Hepatocyte (in vitro differentiated cells): ENCODE data around the gene DDIT4L. TPM values are rescaled to one million over a fixed set of nuclear protein-coding genes. Genes with fewer than 3 reads are reported as not detected.

Experiments
- DNase-seq: peaks from one replicate; pipeline ENCODE4 v3.0.0-alpha.2; 2016; ENCODE audit warnings: low spot score
- H2AFZ ChIP-seq: fragments of 200-600 bp; sonication (generic); 2 replicates; pipeline ENCODE4 v1.6.0; 2016; ENCODE audit warnings: antibody characterized with exemption, mild to moderate bottlenecking
- H3K27ac ChIP-seq: fragments of 200-600 bp; sonication (generic); 2 replicates; pipeline ENCODE4 v1.5.1; 2016; ENCODE audit warnings: mild to moderate bottlenecking
- H3K27me3 ChIP-seq: fragments of 200-600 bp; sonication (generic); 2 replicates; pipeline ENCODE4 v1.6.1; 2016
- H3K36me3 ChIP-seq: fragments of 200-600 bp; sonication (generic); replicated peaks from 2 replicates; pipeline ENCODE4 v1.5.1; 2016; ENCODE audit warnings: low read depth; ENCODE audit not compliant: insufficient read depth
- H3K4me1 ChIP-seq: fragments of 200-600 bp; sonication (generic); 2 replicates; pipeline ENCODE4 v1.5.1; 2016; ENCODE audit warnings: mild to moderate bottlenecking, moderate library complexity; ENCODE audit not compliant: insufficient read depth
- H3K4me2 ChIP-seq: fragments of 200-600 bp; sonication (generic); 2 replicates; pipeline ENCODE4 v1.6.0; 2016
- H3K4me3 ChIP-seq: fragments of 200-600 bp; sonication (generic); 2 replicates; pipeline ENCODE4 v1.5.1; 2016; ENCODE audit warnings: mild to moderate bottlenecking
- H3K79me2 ChIP-seq: fragments of 200-600 bp; sonication (generic); 2 replicates; pipeline ENCODE4 v1.6.0; 2017; ENCODE audit warnings: mild to moderate bottlenecking
- H3K9me2 ChIP-seq: fragments of 200-600 bp; sonication (generic); replicated peaks from 2 replicates; pipeline ENCODE4 v1.6.0; 2017; ENCODE audit warnings: mild to moderate bottlenecking; ENCODE audit not compliant: insufficient read depth
- H3K9me3 ChIP-seq: fragments of 200-600 bp; sonication (generic); 2 replicates; pipeline ENCODE4 v1.5.1; 2016; ENCODE audit warnings: low read depth, mild to moderate bottlenecking
- H4K20me1 ChIP-seq: fragments of 200-600 bp; sonication (generic); 2 replicates; pipeline ENCODE4 v1.6.0; 2016; ENCODE audit warnings: mild to moderate bottlenecking; ENCODE audit not compliant: insufficient read depth, poor library complexity, severe bottlenecking
- CTCF ChIP-seq: fragments of 200-600 bp; sonication (generic); IDR thresholded peaks from 2 replicates; pipeline ENCODE4 v1.5.1; 2016; ENCODE audit warnings: antibody characterized with exemption, mild to moderate bottlenecking; ENCODE audit not compliant: poor library complexity
- EZH2 ChIP-seq: fragments of 200-600 bp; sonication (generic); IDR thresholded peaks from 2 replicates; pipeline ENCODE4 v1.6.1; 2016; ENCODE audit warnings: antibody characterized with exemption, mild to moderate bottlenecking, borderline replicate concordance
- EZH2phosphoT487 ChIP-seq: fragments of 200-600 bp; sonication (generic); IDR thresholded peaks from one replicate; pipeline ENCODE4 v1.6.1; 2018; ENCODE audit warnings: antibody characterized with exemption, mild to moderate bottlenecking, low read depth, moderate library complexity; ENCODE audit not compliant: unreplicated experiment, severe bottlenecking
- WGBS: methylation state at CpG from one replicate; pipeline ENCODE4 v1.1.6; 2016; ENCODE audit warnings: low lambda C conversion rate; ENCODE audit errors: missing lambda C conversion rate; 5-methylcytosine and 5-hydroxymethylcytosine counted together
- polyA plus RNA-seq: library from polyadenylated mRNA; unstranded; fragments of >200 nt; fragmentation: Nextera tagmentation; extraction: Ambion mirVana; gene quantifications from 2 replicates; pipeline ENCODE4 v1.2.1, GENCODE V29; 2016
- total RNA-seq: library from RNA; depleted of rRNA; stranded (reverse); fragments of >200 nt; gene quantifications from 2 replicates; pipeline ENCODE4 v1.2.3, GENCODE V29; 2014

Gene DDIT4L, protein sequence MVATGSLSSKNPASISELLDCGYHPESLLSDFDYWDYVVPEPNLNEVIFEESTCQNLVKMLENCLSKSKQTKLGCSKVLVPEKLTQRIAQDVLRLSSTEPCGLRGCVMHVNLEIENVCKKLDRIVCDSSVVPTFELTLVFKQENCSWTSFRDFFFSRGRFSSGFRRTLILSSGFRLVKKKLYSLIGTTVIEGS
- 3.6 and 4.4 TPM in 2 replicates for total RNA-seq
- 0.43 and 0.64 TPM in 2 replicates for polyA plus RNA-seq

DNA sequence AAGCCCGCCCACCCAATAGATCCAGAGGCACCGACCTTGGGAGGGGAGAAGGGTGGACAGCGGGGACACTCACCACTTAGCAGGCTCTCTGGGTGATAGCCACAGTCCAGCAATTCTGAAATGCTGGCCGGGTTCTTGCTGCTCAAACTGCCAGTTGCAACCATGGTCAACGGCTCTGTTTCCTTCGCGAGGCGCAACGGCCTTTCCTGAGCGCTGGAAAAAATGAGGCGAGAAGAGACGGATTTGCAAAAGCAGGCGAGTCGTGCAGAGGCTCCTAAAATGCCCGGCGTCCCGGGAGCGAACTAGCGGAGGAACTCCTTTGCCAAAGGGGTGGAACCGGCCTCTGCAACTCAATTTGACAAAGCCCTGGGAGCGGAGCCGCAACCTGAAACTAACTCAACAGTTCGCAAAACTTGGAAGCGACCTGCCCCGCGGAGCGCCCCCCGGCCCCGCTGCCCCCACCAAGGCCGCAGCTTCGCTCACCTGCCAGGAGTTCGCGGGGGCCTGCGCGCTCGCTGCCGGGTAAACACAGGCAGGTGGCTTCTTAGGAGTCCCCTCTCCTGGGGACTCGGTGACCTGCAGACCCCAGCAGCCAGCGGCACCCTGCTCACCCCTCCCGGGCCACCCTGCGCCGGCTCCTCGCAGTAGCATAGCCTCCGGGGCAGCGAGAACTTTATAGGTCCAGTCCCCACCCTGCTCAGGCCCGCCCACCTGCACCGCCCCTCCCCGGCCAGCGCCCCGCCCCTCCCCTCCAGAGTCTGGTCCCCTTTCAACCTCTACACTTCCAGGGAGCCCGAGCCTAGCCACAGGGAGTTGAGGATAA lies at the start of gene DDIT4L:
Gene DDIT4L, minus strand, starts transcription at position 649 of the 823 bp plus-strand sequence. Its CDS starts 485 bp downstream, at position 164.
- Histone ChIP-seq H3K9me3 (no peaks in the 10 kb centered on the region), H3K36me3 (no peaks in the 10 kb centered on the region), H3K4me1 (peaks cover 13% of the 10 kb centered on the region), H4K20me1 (no peaks in the 10 kb centered on the region), H3K27ac (no peak within 1 kb of the TSS), H3K9me2 (no peaks in the 10 kb centered on the region), H3K27me3 (peaks cover 17% of the 10 kb centered on the region), H2AFZ (peak within 1 kb of the TSS; percentile 94), H3K4me2 (peak within 1 kb of the TSS; percentile 90), H3K79me2 (no peaks in the 10 kb centered on the region), H3K4me3 (peak within 1 kb of the TSS; percentile 32)
- 1% methylated on average over 47 of the region's 51 CpGs for WGBS
- peak; percentile 59 for DNase-seq
- no peak for TF ChIP-seq EZH2phosphoT487
- no peak for TF ChIP-seq EZH2
- no peak for TF ChIP-seq CTCF

GRCh38 chr4:100240008-100240407 lies 49.7 kb upstream of the DDIT4L start:
- no peaks in the 10 kb centered on the region for H3K9me3 ChIP-seq
- H3K4me3 ChIP-seq, result no peak overlapping the region
- H4K20me1 ChIP-seq, result no peaks in the 10 kb centered on the region
- H3K27me3 ChIP-seq, result no peaks in the 10 kb centered on the region
- 94% methylated on average over 2 of the region's 2 CpGs for WGBS
- no peak for DNase-seq
- H3K9me2 ChIP-seq, result no peaks in the 10 kb centered on the region
- H3K79me2 ChIP-seq, result no peaks in the 10 kb centered on the region
- no peak overlapping the region for H2AFZ ChIP-seq
- no peak overlapping the region for H3K27ac ChIP-seq
- H3K36me3 ChIP-seq, result no peaks in the 10 kb centered on the region
- TF ChIP-seq CTCF (no peak), EZH2phosphoT487 (no peak), EZH2 (no peak)
- no peaks in the 10 kb centered on the region for H3K4me1 ChIP-seq
- H3K4me2 ChIP-seq, result no peak overlapping the region

- Histone ChIP-seq H3K27me3 (no peaks in the 10 kb centered on the region), H3K4me1 (no peaks in the 10 kb centered on the region), H3K36me3 (no peaks in the 10 kb centered on the region), H3K9me2 (no peaks in the 10 kb centered on the region), H4K20me1 (no peaks in the 10 kb centered on the region), H3K4me2 (no peak overlapping the region), H3K4me3 (no peak overlapping the region), H3K9me3 (peaks cover 5% of the 10 kb centered on the region), H2AFZ (no peak overlapping the region), H3K27ac (no peak overlapping the region), H3K79me2 (no peaks in the 10 kb centered on the region)
- no peak for DNase-seq
- TF ChIP-seq EZH2phosphoT487 (no peak), CTCF (no peak), EZH2 (no peak)
Measured at GRCh38 chr4:100224721-100225120, 34.5 kb upstream of the DDIT4L start.
